SK-N-SH treated with all-trans-retinoic acid at 6 μM for 48 hours (cell line): ENCODE data around the gene COL28A1.

Source experiments
- ATAC-seq: fragments of 200-7000 bp; cut with Tn5 transposase; 3 replicates; pipeline ENCODE4 v1.9.1; 2020; ENCODE audit warnings: mild to moderate bottlenecking, moderate library complexity
- ARNTL ChIP-seq: fragments of 450-650 bp; formaldehyde crosslinking; IDR thresholded peaks from 2 replicates; pipeline ENCODE4 v1.5.0; 2020; ENCODE audit warnings: low read depth, mild to moderate bottlenecking, moderate library complexity, borderline replicate concordance
- CREB5 ChIP-seq: fragments of 250-450 bp; sonication (Bioruptor Pico); IDR thresholded peaks from 2 replicates; pipeline ENCODE4 v1.5.1; 2020; ENCODE audit warnings: low read depth, mild to moderate bottlenecking, moderate library complexity
- CSDC2 ChIP-seq: fragments of 250-450 bp; sonication (Bioruptor Pico); IDR thresholded peaks from 2 replicates; pipeline ENCODE4 v1.5.0; 2020; ENCODE audit warnings: mild to moderate bottlenecking, moderate library complexity
- CSRNP3 ChIP-seq: fragments of 250-450 bp; sonication (Bioruptor Pico); IDR thresholded peaks from 2 replicates; pipeline ENCODE4 v1.5.1; 2021; ENCODE audit warnings: mild to moderate bottlenecking, moderate library complexity
- ESRRG ChIP-seq: fragments of 250-450 bp; sonication (Bioruptor Pico); IDR thresholded peaks from 2 replicates; pipeline ENCODE4 v1.6.1; 2021; ENCODE audit warnings: mild to moderate bottlenecking
- GLIS3 ChIP-seq: fragments of 250-450 bp; sonication (Bioruptor Pico); IDR thresholded peaks from 2 replicates; pipeline ENCODE4 v1.5.0; 2020; ENCODE audit warnings: mild to moderate bottlenecking, moderate library complexity
- ISL1 ChIP-seq: fragments of 250-450 bp; sonication (Bioruptor Pico); IDR thresholded peaks from 2 replicates; pipeline ENCODE4 v2.1.2; 2022; ENCODE audit warnings: mild to moderate bottlenecking, moderate library complexity
- OSR1 ChIP-seq: fragments of 250-450 bp; sonication (Bioruptor Pico); IDR thresholded peaks from 2 replicates; pipeline ENCODE4 v1.8.0; 2022; ENCODE audit warnings: moderate library complexity, mild to moderate bottlenecking, inconsistent platforms
- PATZ1 ChIP-seq: fragments of 250-450 bp; sonication (Bioruptor Pico); IDR thresholded peaks from 2 replicates; pipeline ENCODE4 v1.8.0; 2020; ENCODE audit warnings: mild to moderate bottlenecking, moderate library complexity, borderline replicate concordance
- POU6F1 ChIP-seq: fragments of 250-450 bp; sonication (Bioruptor Pico); IDR thresholded peaks from 2 replicates; pipeline ENCODE4 v1.8.0; 2021; ENCODE audit warnings: low read depth, mild to moderate bottlenecking, moderate library complexity, borderline replicate concordance
- PPARA ChIP-seq: fragments of 250-450 bp; sonication (Bioruptor Pico); IDR thresholded peaks from 2 replicates; pipeline ENCODE4 v1.5.0; 2020; ENCODE audit warnings: mild to moderate bottlenecking, borderline replicate concordance
- SNAI2 ChIP-seq: fragments of 250-450 bp; sonication (Bioruptor Pico); IDR thresholded peaks from 2 replicates; pipeline ENCODE4 v1.5.0; 2020; ENCODE audit warnings: mild to moderate bottlenecking, moderate library complexity
- TCF4 ChIP-seq: fragments of 250-450 bp; sonication (Bioruptor Pico); IDR thresholded peaks from 2 replicates; pipeline ENCODE4 v1.8.0; 2021; ENCODE audit warnings: mild to moderate bottlenecking, moderate library complexity, borderline replicate concordance
- TOX ChIP-seq: fragments of 250-450 bp; sonication (Bioruptor Pico); IDR thresholded peaks from 2 replicates; pipeline ENCODE4 v1.8.0; 2021; ENCODE audit warnings: mild to moderate bottlenecking, moderate library complexity, borderline replicate concordance
- TSHZ2 ChIP-seq: fragments of 250-450 bp; sonication (Bioruptor Pico); IDR thresholded peaks from 2 replicates; pipeline ENCODE4 v1.5.0; 2020; ENCODE audit warnings: mild to moderate bottlenecking, moderate library complexity
- ZC3H10 ChIP-seq: fragments of 250-450 bp; sonication (Bioruptor Pico); IDR thresholded peaks from 2 replicates; pipeline ENCODE4 v1.5.1; 2021; ENCODE audit warnings: mild to moderate bottlenecking, moderate library complexity
- ZFP3 ChIP-seq: fragments of 250-450 bp; sonication (Bioruptor Pico); IDR thresholded peaks from 2 replicates; pipeline ENCODE4 v1.5.0; 2020; ENCODE audit warnings: mild to moderate bottlenecking, moderate library complexity
- ZFP30 ChIP-seq: fragments of 450-650 bp; formaldehyde crosslinking; IDR thresholded peaks from 2 replicates; pipeline ENCODE4 v1.5.0; 2022; ENCODE audit warnings: mild to moderate bottlenecking, moderate library complexity
- ZNF565 ChIP-seq: fragments of 450-650 bp; formaldehyde crosslinking; conservative IDR thresholded peaks from 2 replicates; pipeline ENCODE4 v1.5.0; 2020; ENCODE audit warnings: low read depth, mild to moderate bottlenecking, moderate library complexity
- ZNF70 ChIP-seq: fragments of 450-650 bp; formaldehyde crosslinking; IDR thresholded peaks from 2 replicates; pipeline ENCODE4 v1.5.0; 2020; ENCODE audit warnings: mild to moderate bottlenecking, moderate library complexity
- ZNF8 ChIP-seq: fragments of 450-650 bp; formaldehyde crosslinking; IDR thresholded peaks from 2 replicates; pipeline ENCODE4 v1.5.0; 2020; ENCODE audit warnings: mild to moderate bottlenecking, moderate library complexity

The COL28A1 gene

DNA sequence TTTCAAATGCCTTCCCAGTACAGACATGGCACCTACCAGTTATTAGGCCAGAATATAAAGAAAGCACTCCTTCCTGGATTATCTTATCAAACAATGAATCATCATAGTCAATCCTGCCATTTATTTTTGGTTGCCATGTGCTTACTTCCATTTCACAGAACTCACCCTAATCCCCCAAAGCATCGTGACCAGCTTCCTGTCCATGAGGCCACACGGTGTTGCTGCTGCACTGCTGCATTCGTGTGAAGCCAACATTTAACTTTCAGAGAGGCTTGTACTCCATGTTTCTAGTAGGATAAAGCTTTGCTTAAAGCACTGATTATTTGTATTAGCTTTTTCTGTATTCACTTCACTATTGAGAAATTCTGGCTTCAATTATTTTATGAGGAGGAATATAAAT lies 14.4 kb downstream of the COL28A1 start:
- TF ChIP-seq GLIS3 (CRISPR knock-in tag): no peak
- no peak for TF ChIP-seq ZNF8 (CRISPR knock-in tag)
- no peak for TF ChIP-seq ARNTL
- no peak for TF ChIP-seq OSR1 (CRISPR knock-in tag)
- TF ChIP-seq PPARA (CRISPR knock-in tag): no peak
- TF ChIP-seq ZNF565 (CRISPR knock-in tag): no peak
- no peak for TF ChIP-seq CSRNP3 (CRISPR knock-in tag)
- TF ChIP-seq TOX (CRISPR knock-in tag): no peak
- no peak for TF ChIP-seq ZC3H10
- no peak for TF ChIP-seq TCF4 (CRISPR knock-in tag)
- no peak for TF ChIP-seq ZNF70 (CRISPR knock-in tag)
- TF ChIP-seq POU6F1 (CRISPR knock-in tag): no peak
- TF ChIP-seq ZFP3 (CRISPR knock-in tag): no peak
- TF ChIP-seq CREB5: no peak
- TF ChIP-seq ESRRG: no peak
- no peak for TF ChIP-seq ZFP30
- no peak for TF ChIP-seq TSHZ2 (CRISPR knock-in tag)
- TF ChIP-seq PATZ1 (CRISPR knock-in tag): no peak
- no peak for TF ChIP-seq ISL1 (CRISPR knock-in tag)
- no peak for ATAC-seq

DNA sequence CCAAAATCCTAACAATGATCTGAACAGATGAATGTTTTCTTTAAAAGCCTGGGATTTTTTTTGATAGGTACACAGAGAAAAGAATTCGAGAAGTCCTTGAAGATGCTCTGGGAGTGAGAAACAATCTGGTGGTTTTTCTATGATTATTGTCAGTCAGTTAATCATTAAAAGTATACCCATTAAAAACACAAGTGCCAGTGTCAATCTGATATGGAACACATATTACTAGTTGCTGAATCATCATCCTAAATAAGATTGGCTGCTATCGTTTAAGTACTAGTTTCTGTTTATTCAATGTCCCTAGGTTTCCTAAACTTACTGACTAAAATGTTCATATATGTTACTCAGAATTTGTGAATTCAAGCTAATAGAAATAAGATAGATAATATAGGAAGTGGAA lies 16.1 kb downstream of the COL28A1 start:
- no peak for TF ChIP-seq CSDC2 (CRISPR knock-in tag)
- no peak for TF ChIP-seq ISL1 (CRISPR knock-in tag)
- no peak for TF ChIP-seq TCF4 (CRISPR knock-in tag)
- TF ChIP-seq GLIS3 (CRISPR knock-in tag): no peak
- TF ChIP-seq ZC3H10: no peak
- TF ChIP-seq PPARA (CRISPR knock-in tag): no peak
- TF ChIP-seq ESRRG: no peak
- no peak for TF ChIP-seq CSRNP3 (CRISPR knock-in tag)
- TF ChIP-seq SNAI2: no peak
- no peak for TF ChIP-seq ZNF70 (CRISPR knock-in tag)
- TF ChIP-seq CREB5: no peak
- no peak for TF ChIP-seq TOX (CRISPR knock-in tag)
- no peak for TF ChIP-seq OSR1 (CRISPR knock-in tag)
- TF ChIP-seq ZNF8 (CRISPR knock-in tag): no peak
- TF ChIP-seq POU6F1 (CRISPR knock-in tag): no peak
- TF ChIP-seq, all 23 proteins: peak for 0
- no peak for ATAC-seq
